Heart right ventricle (tissue), 16 donors: ENCODE results near the gene SLIT3. TPM values are rescaled to one million over a fixed set of nuclear protein-coding genes. Genes with fewer than 3 reads are reported as not detected.

Experiments
- ATAC-seq, 8 donors: fragments of 200-7000 bp; cut with Tn5 transposase; one replicate each; pipeline ENCODE4 v1.9.1; 2020; ENCODE audit warnings: mild to moderate bottlenecking in 8 of 8, moderate library complexity in 8 of 8, moderate number of reproducible peaks in 1 of 8
- DNase-seq, 2 donors: peaks; one replicate each; pipeline ENCODE4 v3.0.0-alpha.2; 2020
- H3K27ac ChIP-seq, 10 donors: fragments of 200-600 bp; sonication (generic) in 2 of 10; one replicate each; pipeline versions ENCODE4 v1.5.0 to v1.8.0; 2020 to 2022; ENCODE audit warnings: mild to moderate bottlenecking in 3 of 10
- H3K27me3 ChIP-seq, 7 donors: fragments of 200-600 bp; one replicate each; pipeline ENCODE4 v1.8.0; 2021 to 2022; ENCODE audit warnings: mild to moderate bottlenecking in 2 of 7
- H3K36me3 ChIP-seq, 9 donors: fragments of 200-600 bp; sonication (generic) in 1 of 9; one replicate each; pipeline versions ENCODE4 v1.5.0 to v1.8.0; 2020 to 2022; ENCODE audit warnings: mild to moderate bottlenecking in 2 of 9
- H3K4me1 ChIP-seq, 9 donors: fragments of 200-600 bp; sonication (generic) in 1 of 9; one replicate each; pipeline versions ENCODE4 v1.5.0 to v1.8.0; 2020 to 2022; ENCODE audit warnings: mild to moderate bottlenecking in 4 of 9
- H3K4me3 ChIP-seq, 10 donors: fragments of 200-600 bp; sonication (generic) in 2 of 10; one replicate each; pipeline versions ENCODE4 v1.5.0 to v1.8.0; 2020 to 2022; ENCODE audit warnings: mild to moderate bottlenecking in 7 of 10, moderate library complexity in 2 of 10
- H3K9me3 ChIP-seq, 11 donors: fragments of 200-600 bp in 10 of 11; sonication (generic) in 2 of 11; one replicate each; pipeline versions ENCODE4 v1.5.0 to v1.8.0; 2013 to 2022; ENCODE audit warnings: mild to moderate bottlenecking in 2 of 11, control low read depth in 1 of 11, moderate library complexity in 1 of 11
- CTCF ChIP-seq, 9 donors: fragments of 200-600 bp; sonication (generic) in 2 of 9; IDR thresholded peaks; one replicate each; pipeline versions ENCODE4 v1.5.0 to v1.8.0; 2021 to 2022; ENCODE audit warnings: antibody characterized with exemption in 9 of 9, mild to moderate bottlenecking in 5 of 9, moderate library complexity in 1 of 9
- WGBS, 2 donors: extraction: QIAGEN DNeasy Blood & Tissue Kit; methylation state at CpG; one replicate each; pipeline ENCODE4 v1.1.7; 2013; ENCODE audit warnings: inconsistent platforms in 1 of 2; 5-methylcytosine and 5-hydroxymethylcytosine counted together
- intact Hi-C, 10 donors: fragments of 100-400 bp; cut with DNase I; formaldehyde crosslinking; loops; one replicate each; pipeline versions ENCODE4 v1.11.1 to v1.14.2; 2022
- polyA plus RNA-seq, 2 donors: library from polyadenylated mRNA; stranded (reverse); fragments of 200-250 nt; gene quantifications; one replicate each; pipeline ENCODE4 v1.2.3, GENCODE V29; 2013
- total RNA-seq, 10 donors: library from RNA; stranded (reverse); fragmentation: NEBNext Ultra II Directional in 3 of 10; extraction: Animal tissue kit (Norgen Biotek cat#: 25700) in 3 of 10; gene quantifications; one replicate each; pipeline versions ENCODE4 v1.2.1 to v1.2.4, GENCODE V29; 2021 to 2023
- donor health status: Arrhythmogenic right ventricular cardiomyopathy.
- donor health status: ischemic (EF 13 %, LVEDD 7.1; RV severe dilation, severe dysfunction).
- donor health status: healthy with polysubstance abuse.
- donor health status: DM: no; HTN: yes; CAD: no.
- donor health status: DM: no; HTN: no; CAD: no.
- donor health status: ischemic (EF 25% LVEDD 6.9; RV normal size, moderate dysfunction).
- donor health status: ischemic (EF 25% LVEDD 5.7; RV mildly dilated, moderate dysfunction).
- donor health status: healthy.
- donor health status: DM: yes; HTN: yes; CAD: no.
- donor health status: Ischemic cardiomyopathy.
- donor health status: ischemic (EF 35%, LVEDD 5.7; RV mildly dilated, moderate dysfunction).
- donor health status: nonischemic (EF 11% LVEDD 7.7; RV severe dilation, severe dysfunction).
- donor health status: DM: yes; HTN: yes; CAD: no.
- donor health status: PGD.
- donor health status: ischemic (EF 29% LVEDD 5.4; RV normal size, mild dysfunction).
- donor health status: nonischemic (EF 23%, LVEDD 6.1; RV moderate dilation, normal function).

SLIT3 gene
- total and polyA plus RNA-seq, 12 donors = 2.0 to 29.2 (median 12.1) TPM

GRCh38 chr5:169049712-169050111, 251.2 kb downstream of the SLIT3 start:
- no peaks in the 10 kb centered on the region for H3K9me3 ChIP-seq
- intact Hi-C loops = no loop called here
- ATAC-seq = no peak

DNA sequence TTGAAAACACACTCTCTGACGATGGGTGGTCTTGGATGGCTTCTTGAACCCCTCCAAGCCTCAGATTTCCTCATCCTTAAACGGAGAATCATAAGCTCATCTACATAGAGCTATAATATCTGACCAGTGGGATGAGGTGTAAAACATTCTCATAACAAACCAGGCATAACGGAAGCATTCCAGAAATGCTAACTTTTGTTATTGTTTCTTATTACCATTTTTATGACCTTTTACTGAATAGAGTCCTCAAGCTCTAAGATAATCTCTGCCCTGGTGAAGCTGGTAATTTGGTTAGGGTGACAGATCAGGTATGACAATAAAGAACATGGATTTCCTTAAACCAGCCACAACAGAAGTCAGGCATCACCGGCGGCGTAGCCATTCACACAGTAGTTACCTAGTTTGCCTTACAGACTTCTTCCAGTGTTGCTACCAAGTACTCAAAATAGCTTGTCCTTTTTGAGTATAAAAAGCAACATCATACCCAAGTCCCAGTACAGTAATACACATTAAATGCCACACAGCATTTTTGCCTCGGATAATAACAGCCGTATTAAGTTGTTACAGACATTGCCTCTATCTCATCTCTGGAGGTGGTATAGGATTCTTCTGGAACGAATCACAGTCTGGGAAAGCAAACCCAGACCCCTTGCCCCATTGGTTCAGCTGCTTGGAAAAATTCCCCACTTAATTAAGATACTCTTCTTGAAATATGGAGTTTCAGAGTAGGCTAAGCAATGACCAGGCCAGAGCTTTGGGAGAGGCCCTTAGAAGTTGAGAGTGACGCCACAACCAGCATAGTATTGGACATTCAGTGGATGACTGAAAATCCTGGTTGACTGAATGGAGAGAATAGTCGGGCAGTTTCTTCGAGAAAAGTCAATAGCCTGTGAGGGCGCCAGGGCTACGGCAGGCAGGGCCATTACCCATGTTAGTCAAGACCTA, 252.5 kb downstream of the SLIT3 start:
- TF ChIP-seq CTCF (IDR thresholded peaks at IDR 0.05) = no peak
- Histone ChIP-seq H3K9me3 (peaks cover 0 to 7% (median 0%) of the 10 kb centered on the region in 11 donors), H3K27ac (no peak overlapping the region), H3K4me3 (no peak overlapping the region), H3K27me3 (no peaks in the 10 kb centered on the region), H3K36me3 (no peaks in the 10 kb centered on the region), H3K4me1 (no peaks in the 10 kb centered on the region)
- DNase-seq (no peak), ATAC-seq (no peak)
- 91 to 94% methylated on average over 14 of the region's 14 CpGs for WGBS, 2 donors
- intact Hi-C loops = no loop called here

More at GRCh38 chr5:169049712-169050111, 251.2 kb downstream of the SLIT3 start:
- TF ChIP-seq CTCF (IDR thresholded peaks at IDR 0.05) = no peak
- DNase-seq = no peak
- Histone ChIP-seq H3K27ac (no peak overlapping the region), H3K27me3 (no peaks in the 10 kb centered on the region), H3K4me3 (no peak overlapping the region), H3K36me3 (no peaks in the 10 kb centered on the region), H3K4me1 (no peaks in the 10 kb centered on the region)
- 82 to 84% methylated on average over 2 of the region's 2 CpGs for WGBS, 2 donors

GRCh38 chr5:169044962-169045361, 256.0 kb downstream of the SLIT3 start:
- no peaks in the 10 kb centered on the region for H3K27me3 ChIP-seq
- WGBS, 2 donors = 73 to 78% methylated on average over 6 of the region's 6 CpGs
- H3K4me3 ChIP-seq = no peak overlapping the region
- no peak for ATAC-seq
- intact Hi-C loops = no loop called here
- H3K9me3 ChIP-seq = peaks cover 0 to 12% (median 0%) of the 10 kb centered on the region in 11 donors
- no peak for TF ChIP-seq CTCF (IDR thresholded peaks at IDR 0.05)
- no peak for DNase-seq
- H3K36me3 ChIP-seq = no peaks in the 10 kb centered on the region
- no peak overlapping the region for H3K27ac ChIP-seq
- no peaks in the 10 kb centered on the region for H3K4me1 ChIP-seq

DNA sequence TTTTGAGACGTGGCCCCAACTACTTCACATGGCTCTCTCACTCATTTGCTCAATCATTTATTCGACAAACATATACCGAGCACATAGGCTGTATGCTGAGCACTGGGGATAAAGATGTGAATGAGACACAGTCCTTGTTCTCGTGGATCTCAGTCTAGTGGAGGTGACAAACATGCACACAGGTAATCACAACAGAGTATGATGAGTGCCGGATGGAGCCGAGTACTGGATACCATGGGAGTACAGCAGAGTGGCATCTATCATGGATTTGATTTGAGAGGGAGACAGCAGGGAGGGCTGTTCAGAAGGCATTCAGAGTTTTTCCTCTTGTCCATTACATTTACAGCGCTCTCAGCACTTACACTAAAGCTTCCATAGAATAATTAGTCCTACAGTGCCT, 259.8 kb downstream of the SLIT3 start:
- no peak for ATAC-seq
- H3K4me1 ChIP-seq = no peaks in the 10 kb centered on the region
- no peak for DNase-seq
- no peaks in the 10 kb centered on the region for H3K36me3 ChIP-seq
- TF ChIP-seq CTCF (IDR thresholded peaks at IDR 0.05) = no peak
- intact Hi-C loops = no loop called here
- no peak overlapping the region for H3K4me3 ChIP-seq
- peaks cover 0 to 12% (median 0%) of the 10 kb centered on the region in 11 donors for H3K9me3 ChIP-seq
- no peaks in the 10 kb centered on the region for H3K27me3 ChIP-seq
- no peak overlapping the region for H3K27ac ChIP-seq
- WGBS, 2 donors = 91 to 92% methylated on average over 7 of the region's 7 CpGs
